Adrenal gland (tissue), 5 donors: ENCODE data around the gene ADGRL1.

Source experiments
- CTCF ChIP-seq, 6 experiments: fragments of 450-650 bp in 4 of 6; fragments of 200-600 bp in 2 of 6; sonication (generic) in 1 of 6; IDR thresholded peaks; 1 replicate in 5 of 6; 2 replicates in 1 of 6; pipeline versions ENCODE4 v1.5.1 to v1.8.0; 2016 to 2021; ENCODE audit warnings: antibody characterized with exemption in 6 of 6, mild to moderate bottlenecking in 2 of 6, moderate library complexity in 1 of 6
- POLR2A ChIP-seq, 2 donors: fragments of 450-650 bp; IDR thresholded peaks; one replicate each; pipeline ENCODE4 v1.6.1; 2017; ENCODE audit warnings: antibody characterized with exemption in 2 of 2, mild to moderate bottlenecking in 2 of 2, moderate library complexity in 1 of 2
- donor health status: DM: no; HTN: no; CAD: no.

- TF ChIP-seq CTCF (IDR thresholded peaks at IDR 0.05) (no peak), POLR2A (IDR thresholded peaks at IDR 0.05) (no peak)
These were observed 91.5 kb downstream of the ADGRL1 start for GRCh38 chr19:14114439-14114838.
